Osteocyte (in vitro differentiated cells): ENCODE measurements around the gene YAP1. TPM values are rescaled to one million over a fixed set of nuclear protein-coding genes. Genes with fewer than 3 reads are reported as not detected.

Source experiments
- DNase-seq: peaks from one replicate; pipeline ENCODE4 v3.0.0; 2021; ENCODE audit warnings: mixed read lengths; ENCODE audit not compliant: unreplicated experiment; ENCODE audit errors: extremely low spot score
- H3K27ac Mint-ChIP-seq: one replicate; pipeline ENCODE4 v1.8.0; 2021; ENCODE audit warnings: mild to moderate bottlenecking, mixed read lengths; ENCODE audit not compliant: unreplicated experiment
- H3K27me3 Mint-ChIP-seq: one replicate; pipeline ENCODE4 v1.8.0; 2021; ENCODE audit warnings: mixed read lengths; ENCODE audit not compliant: unreplicated experiment
- H3K36me3 Mint-ChIP-seq: one replicate; pipeline ENCODE4 v1.8.0; 2021; ENCODE audit warnings: mixed read lengths; ENCODE audit not compliant: unreplicated experiment
- H3K4me1 Mint-ChIP-seq: one replicate; pipeline ENCODE4 v1.8.0; 2021; ENCODE audit warnings: mixed read lengths; ENCODE audit not compliant: unreplicated experiment
- H3K4me3 Mint-ChIP-seq: one replicate; pipeline ENCODE4 v1.8.0; 2021; ENCODE audit warnings: mild to moderate bottlenecking, moderate library complexity, mixed read lengths; ENCODE audit not compliant: unreplicated experiment
- H3K9me3 Mint-ChIP-seq: one replicate; pipeline ENCODE4 v1.8.0; 2021; ENCODE audit warnings: mixed read lengths; ENCODE audit not compliant: unreplicated experiment
- total RNA-seq: library from RNA; stranded (reverse); gene quantifications from 2 replicates; pipeline ENCODE4 v1.2.1, GENCODE V29; 2021
- TF ChIP-seq, protein P1 (sequence below): fragments of 200-600 bp; sonication (generic); IDR thresholded peaks from 2 replicates; pipeline ENCODE4 v1.5.0; 2021; ENCODE audit warnings: antibody characterized with exemption, mild to moderate bottlenecking, moderate library complexity

Gene YAP1
- total RNA-seq, 1 donor from 2014 or later, result 128 TPM

DNA sequence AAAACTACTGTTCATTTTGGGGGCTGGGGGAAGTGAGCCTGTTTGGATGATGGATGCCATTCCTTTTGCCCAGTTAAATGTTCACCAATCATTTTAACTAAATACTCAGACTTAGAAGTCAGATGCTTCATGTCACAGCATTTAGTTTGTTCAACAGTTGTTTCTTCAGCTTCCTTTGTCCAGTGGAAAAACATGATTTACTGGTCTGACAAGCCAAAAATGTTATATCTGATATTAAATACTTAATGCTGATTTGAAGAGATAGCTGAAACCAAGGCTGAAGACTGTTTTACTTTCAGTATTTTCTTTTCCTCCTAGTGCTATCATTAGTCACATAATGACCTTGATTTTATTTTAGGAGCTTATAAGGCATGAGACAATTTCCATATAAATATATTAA lies 119.9 kb downstream of the YAP1 start:
- TF ChIP-seq, protein P1, sequence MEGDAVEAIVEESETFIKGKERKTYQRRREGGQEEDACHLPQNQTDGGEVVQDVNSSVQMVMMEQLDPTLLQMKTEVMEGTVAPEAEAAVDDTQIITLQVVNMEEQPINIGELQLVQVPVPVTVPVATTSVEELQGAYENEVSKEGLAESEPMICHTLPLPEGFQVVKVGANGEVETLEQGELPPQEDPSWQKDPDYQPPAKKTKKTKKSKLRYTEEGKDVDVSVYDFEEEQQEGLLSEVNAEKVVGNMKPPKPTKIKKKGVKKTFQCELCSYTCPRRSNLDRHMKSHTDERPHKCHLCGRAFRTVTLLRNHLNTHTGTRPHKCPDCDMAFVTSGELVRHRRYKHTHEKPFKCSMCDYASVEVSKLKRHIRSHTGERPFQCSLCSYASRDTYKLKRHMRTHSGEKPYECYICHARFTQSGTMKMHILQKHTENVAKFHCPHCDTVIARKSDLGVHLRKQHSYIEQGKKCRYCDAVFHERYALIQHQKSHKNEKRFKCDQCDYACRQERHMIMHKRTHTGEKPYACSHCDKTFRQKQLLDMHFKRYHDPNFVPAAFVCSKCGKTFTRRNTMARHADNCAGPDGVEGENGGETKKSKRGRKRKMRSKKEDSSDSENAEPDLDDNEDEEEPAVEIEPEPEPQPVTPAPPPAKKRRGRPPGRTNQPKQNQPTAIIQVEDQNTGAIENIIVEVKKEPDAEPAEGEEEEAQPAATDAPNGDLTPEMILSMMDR, result no peak
- Mint-ChIP-seq H3K27me3 (no peaks in the 10 kb centered on the region), H3K9me3 (no peaks in the 10 kb centered on the region), H3K36me3 (peaks cover 56% of the 10 kb centered on the region), H3K4me3 (no peak overlapping the region), H3K4me1 (peaks cover 24% of the 10 kb centered on the region), H3K27ac (peak overlapping the region; percentile 41)
- DNase-seq, result no peak

DNA sequence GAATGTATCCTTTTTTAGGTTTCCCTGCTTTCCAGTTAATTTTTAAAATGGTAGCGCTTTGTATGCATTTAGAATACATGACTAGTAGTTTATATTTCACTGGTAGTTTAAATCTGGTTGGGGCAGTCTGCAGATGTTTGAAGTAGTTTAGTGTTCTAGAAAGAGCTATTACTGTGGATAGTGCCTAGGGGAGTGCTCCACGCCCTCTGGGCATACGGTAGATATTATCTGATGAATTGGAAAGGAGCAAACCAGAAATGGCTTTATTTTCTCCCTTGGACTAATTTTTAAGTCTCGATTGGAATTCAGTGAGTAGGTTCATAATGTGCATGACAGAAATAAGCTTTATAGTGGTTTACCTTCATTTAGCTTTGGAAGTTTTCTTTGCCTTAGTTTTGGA lies 120.7 kb downstream of the YAP1 start:
- DNase-seq, result no peak
- peaks cover 18% of the 10 kb centered on the region for H3K4me1 Mint-ChIP-seq
- H3K9me3 Mint-ChIP-seq, result no peaks in the 10 kb centered on the region
- peaks cover 53% of the 10 kb centered on the region for H3K36me3 Mint-ChIP-seq
- no peak overlapping the region for H3K27ac Mint-ChIP-seq
- H3K4me3 Mint-ChIP-seq, result no peak overlapping the region
- no peaks in the 10 kb centered on the region for H3K27me3 Mint-ChIP-seq
- TF ChIP-seq, protein P1, result no peak

DNA sequence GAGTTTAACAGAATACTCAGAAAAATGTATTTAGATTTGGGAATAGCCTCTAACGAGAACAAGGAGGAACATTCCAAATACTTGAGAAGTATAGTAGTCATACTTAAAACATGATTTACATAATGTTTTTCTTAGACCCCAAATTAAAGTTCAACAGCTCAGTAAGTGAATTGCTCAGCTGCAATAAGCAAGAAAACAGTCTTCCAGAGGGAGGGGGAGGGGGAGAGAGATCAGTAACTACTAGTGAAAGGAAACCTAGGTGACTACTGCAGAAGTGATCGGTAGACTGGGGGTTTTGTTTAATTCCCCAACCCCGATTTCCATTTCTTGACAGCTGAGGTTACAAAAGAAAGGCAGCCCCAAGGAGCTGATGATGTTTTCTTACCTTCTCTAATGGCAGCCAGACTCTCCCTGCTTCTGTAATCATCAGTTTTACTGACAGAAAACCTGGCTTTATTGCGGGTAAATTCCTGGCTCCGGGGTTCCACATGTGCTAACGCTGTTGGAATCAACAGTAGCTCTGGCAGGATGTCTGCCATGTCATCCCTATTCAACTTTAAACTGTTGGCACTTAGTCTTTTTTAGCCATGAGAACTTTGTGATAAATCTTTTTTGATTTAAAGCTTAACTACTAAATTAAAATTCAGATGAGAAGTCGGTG lies 124.7 kb downstream of the YAP1 start:
- Mint-ChIP-seq H3K36me3 (peaks cover 28% of the 10 kb centered on the region), H3K9me3 (no peaks in the 10 kb centered on the region), H3K27ac (no peak overlapping the region), H3K4me1 (peaks cover 6% of the 10 kb centered on the region), H3K27me3 (no peaks in the 10 kb centered on the region), H3K4me3 (no peak overlapping the region)
- no peak for DNase-seq
- TF ChIP-seq, protein P1, result no peak

DNA sequence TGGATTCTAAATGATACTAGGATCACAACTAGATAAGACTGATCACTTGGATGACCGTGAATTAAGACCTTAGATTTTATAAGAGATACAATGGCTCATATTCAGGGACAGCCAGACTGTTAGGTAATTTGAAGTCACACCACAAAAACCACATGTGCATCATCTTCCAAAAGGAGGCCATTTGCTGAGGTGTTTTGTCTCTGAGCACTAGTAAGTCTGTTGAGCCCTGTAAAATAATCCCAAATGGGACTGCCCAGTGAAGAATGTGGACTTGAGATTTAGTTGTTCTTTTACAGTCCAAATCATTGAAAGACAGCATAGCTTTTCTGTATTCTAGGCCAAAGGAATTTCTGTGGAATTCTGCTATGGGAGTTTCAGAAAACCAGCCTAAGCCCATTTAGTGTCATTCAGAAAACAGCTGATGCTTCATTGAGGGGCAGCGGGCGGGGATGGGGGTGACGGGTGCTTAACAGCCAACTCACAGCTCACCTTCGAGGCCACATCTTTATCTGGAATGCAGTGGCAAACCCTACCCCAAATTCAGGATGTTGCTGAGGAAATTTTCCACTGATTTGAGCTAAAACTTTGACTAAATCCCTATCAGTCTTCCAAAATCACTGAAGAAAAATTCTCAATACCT lies 127.0 kb downstream of the YAP1 start:
- Mint-ChIP-seq H3K27me3 (no peaks in the 10 kb centered on the region), H3K36me3 (peaks cover 15% of the 10 kb centered on the region), H3K27ac (no peak overlapping the region), H3K9me3 (no peaks in the 10 kb centered on the region), H3K4me3 (no peak overlapping the region), H3K4me1 (peaks cover 16% of the 10 kb centered on the region)
- TF ChIP-seq, protein P1, result no peak
- DNase-seq, result no peak

DNA sequence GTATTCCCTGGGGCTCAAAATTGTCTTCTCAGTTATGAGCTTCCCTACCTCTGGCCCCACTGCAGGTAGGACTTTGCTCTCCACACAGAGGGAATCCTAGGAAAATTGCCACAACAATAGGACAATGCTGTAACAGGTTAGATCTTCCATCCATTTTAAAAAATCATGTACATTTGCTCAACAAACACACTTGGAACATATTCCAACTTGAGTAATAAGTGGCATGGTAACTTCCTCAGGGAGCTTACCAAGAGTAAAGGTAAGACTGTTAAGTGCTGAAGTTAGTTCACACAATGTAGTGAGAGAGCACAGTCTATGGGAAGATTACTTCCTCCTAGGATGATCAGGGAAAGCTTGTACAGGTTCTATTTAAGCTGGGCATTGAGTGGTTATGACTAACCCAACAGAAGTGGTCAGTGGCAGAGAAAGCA lies 128.2 kb downstream of the YAP1 start:
- Mint-ChIP-seq H3K4me3 (no peak overlapping the region), H3K9me3 (no peaks in the 10 kb centered on the region), H3K4me1 (peaks cover 17% of the 10 kb centered on the region), H3K27ac (no peak overlapping the region), H3K36me3 (peaks cover 10% of the 10 kb centered on the region), H3K27me3 (no peaks in the 10 kb centered on the region)
- TF ChIP-seq, protein P1, result no peak
- DNase-seq, result no peak
